ENCODE results near the gene LHFPL2.

Gene LHFPL2

GRCh38 chr5:78503958-78504653 is 144.5 kb downstream of the LHFPL2 start:
- no peaks in the 10 kb centered on the region for H3K27me3 ChIP-seq (ENCODE audit: insufficient read depth, low read length)
- H2AFZ ChIP-seq (ENCODE audit: low read length, unreplicated experiment): no peak overlapping the region
- H3K4me1 ChIP-seq (ENCODE audit: control insufficient read depth, insufficient read depth, low read length, unreplicated experiment): peaks cover 81% of the 10 kb centered on the region
- peak overlapping the region; percentile 91 for H3K27ac ChIP-seq (ENCODE audit: low read depth, low read length)
- no peaks in the 10 kb centered on the region for H3K36me3 ChIP-seq (ENCODE audit: insufficient read depth, low read length)
- peaks cover 73% of the 10 kb centered on the region for H3K79me2 ChIP-seq (ENCODE audit: control insufficient read depth, insufficient read depth, low read length, unreplicated experiment)
- peak overlapping the region; percentile 30; the same call in 1 of the 2 replicates for H3K4me3 ChIP-seq (ENCODE audit: low read depth, low read length)

- Histone ChIP-seq H3K27me3 (ENCODE audit: insufficient read depth, low read length) (no peaks in the 10 kb centered on the region), H3K27ac (ENCODE audit: low read depth, low read length) (peak overlapping the region; percentile 67), H3K4me3 (ENCODE audit: low read depth, low read length) (no peak overlapping the region), H3K36me3 (ENCODE audit: insufficient read depth, low read length) (no peaks in the 10 kb centered on the region), H3K79me2 (ENCODE audit: control insufficient read depth, insufficient read depth, low read length, unreplicated experiment) (peaks cover 69% of the 10 kb centered on the region), H3K4me1 (ENCODE audit: control insufficient read depth, insufficient read depth, low read length, unreplicated experiment) (peaks cover 72% of the 10 kb centered on the region), H2AFZ (ENCODE audit: low read length, unreplicated experiment) (no peak overlapping the region)
These were observed 146.9 kb downstream of the LHFPL2 start for GRCh38 chr5:78501411-78502352.

- H3K36me3 ChIP-seq (ENCODE audit: insufficient read depth, low read length): no peaks in the 10 kb centered on the region
- no peak overlapping the region for H3K27ac ChIP-seq (ENCODE audit: low read depth, low read length)
- H3K4me1 ChIP-seq (ENCODE audit: control insufficient read depth, insufficient read depth, low read length, unreplicated experiment): peaks cover 72% of the 10 kb centered on the region
- H2AFZ ChIP-seq (ENCODE audit: low read length, unreplicated experiment): no peak overlapping the region
- no peak overlapping the region for H3K4me3 ChIP-seq (ENCODE audit: low read depth, low read length)
- no peaks in the 10 kb centered on the region for H3K27me3 ChIP-seq (ENCODE audit: insufficient read depth, low read length)
- peaks cover 69% of the 10 kb centered on the region for H3K79me2 ChIP-seq (ENCODE audit: control insufficient read depth, insufficient read depth, low read length, unreplicated experiment)
These were observed 147.7 kb downstream of the LHFPL2 start for GRCh38 chr5:78500871-78501270.

- Histone ChIP-seq H3K36me3 (ENCODE audit: insufficient read depth, low read length) (no peaks in the 10 kb centered on the region), H2AFZ (ENCODE audit: low read length, unreplicated experiment) (no peak overlapping the region), H3K4me1 (ENCODE audit: control insufficient read depth, insufficient read depth, low read length, unreplicated experiment) (peaks cover 65% of the 10 kb centered on the region), H3K79me2 (ENCODE audit: control insufficient read depth, insufficient read depth, low read length, unreplicated experiment) (peaks cover 69% of the 10 kb centered on the region), H3K4me3 (ENCODE audit: low read depth, low read length) (no peak overlapping the region), H3K27ac (ENCODE audit: low read depth, low read length) (no peak overlapping the region), H3K27me3 (ENCODE audit: insufficient read depth, low read length) (no peaks in the 10 kb centered on the region)
These were observed 148.5 kb downstream of the LHFPL2 start for GRCh38 chr5:78500028-78500427.

- Histone ChIP-seq H3K27me3 (ENCODE audit: insufficient read depth, low read length) (no peaks in the 10 kb centered on the region), H3K79me2 (ENCODE audit: control insufficient read depth, insufficient read depth, low read length, unreplicated experiment) (peaks cover 69% of the 10 kb centered on the region), H3K4me1 (ENCODE audit: control insufficient read depth, insufficient read depth, low read length, unreplicated experiment) (peaks cover 61% of the 10 kb centered on the region), H3K27ac (ENCODE audit: low read depth, low read length) (no peak overlapping the region), H2AFZ (ENCODE audit: low read length, unreplicated experiment) (no peak overlapping the region), H3K36me3 (ENCODE audit: insufficient read depth, low read length) (no peaks in the 10 kb centered on the region), H3K4me3 (ENCODE audit: low read depth, low read length) (no peak overlapping the region)
These were observed 149.1 kb downstream of the LHFPL2 start for GRCh38 chr5:78499485-78499884.

GRCh38 chr5:78497573-78498533 is 150.7 kb downstream of the LHFPL2 start:
- no peaks in the 10 kb centered on the region for H3K36me3 ChIP-seq (ENCODE audit: insufficient read depth, low read length)
- no peak overlapping the region for H2AFZ ChIP-seq (ENCODE audit: low read length, unreplicated experiment)
- no peaks in the 10 kb centered on the region for H3K27me3 ChIP-seq (ENCODE audit: insufficient read depth, low read length)
- peaks cover 50% of the 10 kb centered on the region for H3K4me1 ChIP-seq (ENCODE audit: control insufficient read depth, insufficient read depth, low read length, unreplicated experiment)
- no peak overlapping the region for H3K27ac ChIP-seq (ENCODE audit: low read depth, low read length)
- H3K79me2 ChIP-seq (ENCODE audit: control insufficient read depth, insufficient read depth, low read length, unreplicated experiment): peaks cover 56% of the 10 kb centered on the region
- no peak overlapping the region for H3K4me3 ChIP-seq (ENCODE audit: low read depth, low read length)

GRCh38 chr5:78496373-78496772 is 152.2 kb downstream of the LHFPL2 start:
- H3K27ac ChIP-seq (ENCODE audit: low read depth, low read length): peak overlapping the region; percentile 46
- H3K4me1 ChIP-seq (ENCODE audit: control insufficient read depth, insufficient read depth, low read length, unreplicated experiment): peaks cover 35% of the 10 kb centered on the region
- H2AFZ ChIP-seq (ENCODE audit: low read length, unreplicated experiment): no peak overlapping the region
- H3K27me3 ChIP-seq (ENCODE audit: insufficient read depth, low read length): no peaks in the 10 kb centered on the region
- no peaks in the 10 kb centered on the region for H3K36me3 ChIP-seq (ENCODE audit: insufficient read depth, low read length)
- H3K79me2 ChIP-seq (ENCODE audit: control insufficient read depth, insufficient read depth, low read length, unreplicated experiment): peaks cover 49% of the 10 kb centered on the region
- no peak overlapping the region for H3K4me3 ChIP-seq (ENCODE audit: low read depth, low read length)

- H3K27ac ChIP-seq (ENCODE audit: low read depth, low read length): no peak overlapping the region
- no peaks in the 10 kb centered on the region for H3K36me3 ChIP-seq (ENCODE audit: insufficient read depth, low read length)
- no peak overlapping the region for H3K4me3 ChIP-seq (ENCODE audit: low read depth, low read length)
- peaks cover 36% of the 10 kb centered on the region for H3K4me1 ChIP-seq (ENCODE audit: control insufficient read depth, insufficient read depth, low read length, unreplicated experiment)
- peaks cover 45% of the 10 kb centered on the region for H3K79me2 ChIP-seq (ENCODE audit: control insufficient read depth, insufficient read depth, low read length, unreplicated experiment)
- no peak overlapping the region for H2AFZ ChIP-seq (ENCODE audit: low read length, unreplicated experiment)
- H3K27me3 ChIP-seq (ENCODE audit: insufficient read depth, low read length): no peaks in the 10 kb centered on the region
These were observed 152.8 kb downstream of the LHFPL2 start for GRCh38 chr5:78495800-78496199.

GRCh38 chr5:78492650-78493049 is 155.9 kb downstream of the LHFPL2 start:
- H3K79me2 ChIP-seq (ENCODE audit: control insufficient read depth, insufficient read depth, low read length, unreplicated experiment): peaks cover 23% of the 10 kb centered on the region
- H3K4me3 ChIP-seq (ENCODE audit: low read depth, low read length): no peak overlapping the region

GRCh38 chr5:78492224-78492623 is 156.3 kb downstream of the LHFPL2 start:
- H3K4me3 ChIP-seq (ENCODE audit: low read depth, low read length): no peak overlapping the region
- peaks cover 12% of the 10 kb centered on the region; the same call in 1 of the 2 replicates for H3K36me3 ChIP-seq (ENCODE audit: insufficient read depth, low read length)
- no peaks in the 10 kb centered on the region for H3K27me3 ChIP-seq (ENCODE audit: insufficient read depth, low read length)
- H3K4me1 ChIP-seq (ENCODE audit: control insufficient read depth, insufficient read depth, low read length, unreplicated experiment): peaks cover 20% of the 10 kb centered on the region
- no peak overlapping the region for H3K27ac ChIP-seq (ENCODE audit: low read depth, low read length)
- H2AFZ ChIP-seq (ENCODE audit: low read length, unreplicated experiment): no peak overlapping the region
- peaks cover 19% of the 10 kb centered on the region for H3K79me2 ChIP-seq (ENCODE audit: control insufficient read depth, insufficient read depth, low read length, unreplicated experiment)

More at GRCh38 chr5:78492650-78493049, 155.9 kb downstream of the LHFPL2 start:
- H3K27me3 ChIP-seq (ENCODE audit: insufficient read depth, low read length): no peaks in the 10 kb centered on the region
- H3K4me1 ChIP-seq (ENCODE audit: control insufficient read depth, insufficient read depth, low read length, unreplicated experiment): peaks cover 21% of the 10 kb centered on the region
- no peak overlapping the region for H3K27ac ChIP-seq (ENCODE audit: low read depth, low read length)
- H2AFZ ChIP-seq (ENCODE audit: low read length, unreplicated experiment): no peak overlapping the region
- peaks cover 12% of the 10 kb centered on the region; the same call in 1 of the 2 replicates for H3K36me3 ChIP-seq (ENCODE audit: insufficient read depth, low read length)
